Small intestine (tissue), 7 donors: Measurements from ENCODE around the gene KIAA1210. TPM values are rescaled to one million over a fixed set of nuclear protein-coding genes. Genes with fewer than 3 reads are reported as not detected.
"Not testable (repeated sequence)": the region's sequence is repeated elsewhere in the genome, so short reads cannot be mapped to it uniquely, and the experiment has no call there.

Experiments used
- DNase-seq, 2 donors: peaks; one replicate each; pipeline versions ENCODE4 v3.0.0 to v3.0.0-alpha.2; 2013
- FAIRE-seq: peaks from 2 replicates; lab custom pipeline; 2012; peaks lifted over from hg19 to GRCh38; lab: Jason Lieb, UNC
- H3K27ac ChIP-seq, 3 donors: one replicate each; pipeline ENCODE4 v1.5.1; 2013; ENCODE audit warnings: low read length in 2 of 3, mild to moderate bottlenecking in 2 of 3, control low read depth in 1 of 3, inconsistent platforms in 1 of 3, low read depth in 1 of 3, moderate library complexity in 1 of 3
- H3K27me3 ChIP-seq, 3 donors: one replicate each; pipeline ENCODE4 v1.6.1; 2013; ENCODE audit warnings: low read length in 3 of 3, inconsistent platforms in 1 of 3; ENCODE audit not compliant: control insufficient read depth in 3 of 3, insufficient read depth in 3 of 3
- H3K36me3 ChIP-seq, 3 donors: one replicate each; pipeline ENCODE4 v1.6.1; 2013; ENCODE audit warnings: low read length in 3 of 3, inconsistent platforms in 1 of 3, low read depth in 1 of 3, mild to moderate bottlenecking in 1 of 3, moderate library complexity in 1 of 3; ENCODE audit not compliant: control insufficient read depth in 3 of 3, insufficient read depth in 2 of 3
- H3K4me1 ChIP-seq, 3 donors: one replicate each; pipeline ENCODE4 v1.6.1; 2013; ENCODE audit warnings: low read length in 2 of 3, inconsistent platforms in 1 of 3, low read depth in 1 of 3, mild to moderate bottlenecking in 1 of 3, moderate library complexity in 1 of 3; ENCODE audit not compliant: control insufficient read depth in 3 of 3, insufficient read depth in 2 of 3
- H3K4me3 ChIP-seq, 3 donors: one replicate each; pipeline ENCODE4 v1.5.1; 2013; ENCODE audit warnings: low read length in 3 of 3, control low read depth in 1 of 3, inconsistent platforms in 1 of 3, low read depth in 1 of 3, mild to moderate bottlenecking in 1 of 3, moderate library complexity in 1 of 3
- H3K9me3 ChIP-seq, 2 donors: one replicate each; pipeline ENCODE4 v1.6.1; 2013; ENCODE audit warnings: low read depth in 1 of 2, low read length in 1 of 2; ENCODE audit not compliant: control insufficient read depth in 2 of 2, insufficient read depth in 1 of 2
- WGBS, 3 donors: extraction: QIAGEN DNeasy Blood & Tissue Kit; methylation state at CpG; one replicate each; pipeline ENCODE4 v1.1.7; 2013; 5-methylcytosine and 5-hydroxymethylcytosine counted together
- polyA plus RNA-seq, 4 donors: library from polyadenylated mRNA; stranded (reverse) in 3 of 4; unstranded in 1 of 4; fragments of 200-250 nt in 3 of 4; fragments of 120-200 nt in 1 of 4; gene quantifications; one replicate each; pipeline versions ENCODE4 v1.2.1 to v1.2.3, GENCODE V29; 2013
- donor health status: healthy with polysubstance abuse.
- donor health status: control.
- donor health status: control.
- donor health status: Bipolar disorder and iron deficiency.
- donor health status: healthy.

KIAA1210 gene
- polyA plus RNA-seq, 4 donors, result 0.07 TPM; not detected in 3

GRCh38 chrX:119042040-119042439 is 85.6 kb downstream of the KIAA1210 start:
- peaks cover 0 to 4% (median 0%) of the 10 kb centered on the region in 3 donors for H3K4me1 ChIP-seq
- H3K4me3 ChIP-seq, result no peak overlapping the region
- FAIRE-seq, result no peak
- H3K27me3 ChIP-seq, result no peaks in the 10 kb centered on the region
- no peaks in the 10 kb centered on the region for H3K36me3 ChIP-seq
- peak overlapping the region in 1 of 3 donors; percentile 38 for H3K27ac ChIP-seq
- DNase-seq, result no peak
- no peaks in the 10 kb centered on the region for H3K9me3 ChIP-seq
- 72 to 92% (median 83%) methylated on average over 3 of the region's 3 CpGs for WGBS, 3 donors

DNA sequence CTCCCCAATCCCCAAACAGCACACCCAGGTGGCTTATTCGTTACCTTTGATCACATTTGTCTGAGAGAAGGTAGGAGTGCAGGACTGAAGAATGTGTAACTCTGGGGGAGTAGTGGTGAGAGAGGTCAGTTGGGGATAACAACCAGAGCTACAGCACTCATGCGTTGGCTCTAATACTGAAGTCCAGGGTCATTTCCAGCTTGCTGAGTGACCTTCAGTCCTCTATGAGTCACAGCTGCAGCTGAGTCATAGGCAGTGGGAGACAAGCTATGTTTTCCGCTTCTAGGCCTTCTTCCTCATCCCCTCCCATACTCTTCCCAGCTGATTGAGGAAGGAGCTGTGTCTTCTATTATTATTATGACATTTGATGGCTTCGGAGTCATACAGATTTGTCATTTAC is 86.4 kb downstream of the KIAA1210 start:
- Histone ChIP-seq H3K9me3 (no peaks in the 10 kb centered on the region), H3K4me3 (no peak overlapping the region), H3K27me3 (no peaks in the 10 kb centered on the region), H3K27ac (peak overlapping the region in 2 of 3 donors; percentile 22 to 73), H3K36me3 (no peaks in the 10 kb centered on the region), H3K4me1 (peaks cover 0 to 4% (median 0%) of the 10 kb centered on the region in 3 donors)
- FAIRE-seq, result no peak
- WGBS, 3 donors, result 8 to 30% (median 24%) methylated on average over 4 of the region's 4 CpGs
- peak; percentile 59 to 87 for DNase-seq

- no peak for DNase-seq
- FAIRE-seq, result no peak
- H3K4me3 ChIP-seq, result no peak overlapping the region
- H3K27me3 ChIP-seq, result no peaks in the 10 kb centered on the region
- no peaks in the 10 kb centered on the region for H3K36me3 ChIP-seq
- WGBS, 3 donors, result 77 to 87% (median 79%) methylated on average over 6 of the region's 6 CpGs
- no peaks in the 10 kb centered on the region for H3K9me3 ChIP-seq
- no peak overlapping the region for H3K27ac ChIP-seq
- H3K4me1 ChIP-seq, result peaks cover 0 to 4% (median 0%) of the 10 kb centered on the region in 3 donors
Measured at GRCh38 chrX:119040432-119040831, 87.2 kb downstream of the KIAA1210 start.

GRCh38 chrX:119036107-119037029 is 91.2 kb downstream of the KIAA1210 start:
- H3K4me3 ChIP-seq, result no peak overlapping the region
- 81 to 85% (median 81%) methylated on average over 4 of the region's 4 CpGs for WGBS, 3 donors
- H3K27ac ChIP-seq, result no peak overlapping the region
- peaks cover 0 to 10% of the 10 kb centered on the region in 2 donors for H3K9me3 ChIP-seq
- DNase-seq (no peak), FAIRE-seq (no peak)
- peaks cover 0 to 4% (median 0%) of the 10 kb centered on the region in 3 donors for H3K4me1 ChIP-seq
- H3K36me3 ChIP-seq, result no peaks in the 10 kb centered on the region
- no peaks in the 10 kb centered on the region for H3K27me3 ChIP-seq

DNA sequence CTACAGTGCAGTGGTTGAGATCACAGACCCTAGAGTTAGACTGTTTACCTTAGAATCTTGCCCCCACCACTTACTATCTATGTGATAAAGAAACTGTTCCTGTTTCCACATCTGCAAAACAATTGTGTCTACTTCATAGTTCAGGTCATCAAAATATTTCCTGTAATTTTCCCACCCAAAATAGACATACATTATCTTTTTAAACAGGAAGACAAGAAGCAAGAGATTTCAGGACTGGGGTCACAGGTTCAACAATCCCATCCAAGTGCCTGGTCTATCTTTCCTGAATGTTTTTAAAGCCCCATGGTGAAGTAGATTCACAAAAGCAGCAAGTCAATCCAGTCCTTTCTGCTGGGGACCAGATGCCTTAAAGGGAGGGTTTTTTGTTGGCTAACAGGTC is 96.6 kb downstream of the KIAA1210 start:
- DNase-seq (no peak), FAIRE-seq (no peak)
- H3K4me3 ChIP-seq, result no peak overlapping the region
- H3K4me1 ChIP-seq, result no peaks in the 10 kb centered on the region
- no peak overlapping the region for H3K27ac ChIP-seq
- no peaks in the 10 kb centered on the region for H3K36me3 ChIP-seq
- H3K27me3 ChIP-seq, result no peaks in the 10 kb centered on the region
- H3K9me3 ChIP-seq, result peaks cover 0 to 10% of the 10 kb centered on the region in 2 donors

- not testable (repeated sequence) for H3K27ac ChIP-seq, DNase-seq, H3K4me1 ChIP-seq, FAIRE-seq, H3K27me3 ChIP-seq, H3K4me3 ChIP-seq, H3K36me3 ChIP-seq
- H3K9me3 ChIP-seq, result peaks cover 0 to 10% of the 10 kb centered on the region in 2 donors
- WGBS, 3 donors, result 91 to 97% (median 95%) methylated on average over 5 to 10 of the region's 10 CpGs
Measured at GRCh38 chrX:119029656-119030055, 98.0 kb downstream of the KIAA1210 start.

DNA sequence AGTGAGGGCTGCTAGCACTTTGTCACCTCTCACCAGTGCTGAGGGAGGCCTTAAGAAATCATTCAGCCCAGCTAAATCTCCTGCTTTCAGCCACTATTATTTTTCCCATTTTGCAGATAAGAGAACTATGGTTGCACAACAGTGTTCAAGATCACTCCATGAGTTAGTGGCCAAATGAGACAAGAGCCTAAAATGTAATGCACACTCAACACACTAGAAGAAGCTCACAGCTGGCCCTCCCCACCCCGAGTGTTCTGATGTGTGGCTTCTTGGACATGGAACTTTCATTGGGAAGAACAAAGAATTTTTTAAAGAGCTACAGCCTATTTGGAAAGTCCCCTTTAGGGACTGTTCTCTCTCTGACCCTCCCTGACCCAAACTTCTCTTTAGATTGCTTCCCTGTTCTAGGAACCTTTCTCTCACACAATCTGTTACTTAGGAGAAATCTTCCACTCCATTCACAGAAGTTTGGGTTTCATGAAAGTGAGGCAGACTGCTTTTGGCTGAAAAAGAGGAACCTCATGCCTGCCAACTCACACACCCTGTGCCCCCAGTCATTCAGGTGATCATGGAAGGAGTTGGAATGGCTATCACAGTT is 98.8 kb downstream of the KIAA1210 start:
- Histone ChIP-seq H3K9me3 (peaks cover 0 to 4% of the 10 kb centered on the region in 2 donors), H3K4me3 (no peak overlapping the region), H3K36me3 (no peaks in the 10 kb centered on the region), H3K4me1 (no peaks in the 10 kb centered on the region), H3K27ac (no peak overlapping the region), H3K27me3 (no peaks in the 10 kb centered on the region)
- WGBS, 3 donors, result 50 to 80% (median 61%) methylated on average over 1 of the region's 1 CpG
- DNase-seq (no peak), FAIRE-seq (no peak)
